Nucleus accumbens (tissue), 56 donors: ENCODE measurements around the gene LRRC15.

Source experiments
- DNase-seq, 56 donors: peaks; one replicate each; lab custom pipeline; 2025; lab: John Stamatoyannopoulos, UW

Gene LRRC15

DNA sequence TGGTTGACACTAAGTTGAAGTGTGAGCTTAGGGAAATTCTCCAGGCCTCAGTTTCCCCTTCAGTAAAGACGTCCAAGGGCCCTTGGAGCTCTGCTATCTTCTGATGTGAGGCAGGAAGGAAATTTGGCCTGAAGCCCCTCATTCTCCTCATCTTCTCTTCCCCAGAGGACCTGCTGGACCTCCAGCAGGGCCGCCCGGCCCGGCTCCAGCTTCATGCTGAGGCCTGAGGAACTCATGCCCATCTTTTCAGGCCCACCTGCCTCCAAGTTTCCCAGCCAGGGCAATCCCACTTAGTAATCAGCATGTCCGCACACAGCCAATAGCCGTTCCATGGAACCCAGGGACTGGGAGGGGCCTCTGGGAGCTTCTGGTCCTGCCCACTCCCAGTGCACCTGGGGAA lies 4.0 kb downstream of the LRRC15 start:
- DNase-seq, result no peak

DNA sequence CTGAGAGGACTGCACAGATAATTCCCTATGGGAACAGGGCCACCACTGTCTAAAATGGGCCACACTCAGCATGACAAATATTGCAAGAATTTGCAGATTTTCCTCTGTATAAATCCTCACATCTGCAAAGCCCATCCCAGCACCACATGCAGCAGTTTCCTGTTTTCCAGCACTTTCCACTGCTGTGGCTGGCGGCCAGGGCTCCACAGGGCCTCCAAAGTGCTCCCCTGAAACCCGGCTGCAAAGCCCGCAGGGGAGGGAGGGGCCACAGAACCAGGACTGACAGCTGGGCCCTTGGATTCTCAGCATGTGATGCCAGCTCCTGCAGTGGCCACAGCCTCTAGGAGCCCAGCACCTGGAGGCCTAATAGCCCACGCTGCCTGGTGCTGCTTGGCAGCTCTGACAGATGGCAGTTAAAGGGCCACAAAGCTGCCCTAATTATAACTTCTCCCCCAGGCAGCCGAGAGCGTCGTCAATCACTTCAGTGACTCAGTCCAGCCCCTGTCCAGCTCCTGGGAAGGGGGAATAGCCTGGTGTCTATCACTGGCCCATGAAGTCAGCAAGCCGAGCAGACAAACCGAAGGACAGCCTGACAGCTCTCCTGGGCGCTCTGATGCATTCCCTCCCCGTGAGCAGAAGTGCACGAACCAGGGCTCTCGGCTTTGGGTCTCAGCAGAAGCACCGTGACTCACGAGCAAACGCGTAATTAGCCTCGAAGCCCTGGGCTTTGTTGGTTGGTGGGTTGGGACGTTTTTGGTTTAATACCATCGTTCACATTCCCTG lies 4.7 kb downstream of the LRRC15 start:
- peak in 7 of 56 donors; percentile 15 to 53 (median 24) for DNase-seq

DNA sequence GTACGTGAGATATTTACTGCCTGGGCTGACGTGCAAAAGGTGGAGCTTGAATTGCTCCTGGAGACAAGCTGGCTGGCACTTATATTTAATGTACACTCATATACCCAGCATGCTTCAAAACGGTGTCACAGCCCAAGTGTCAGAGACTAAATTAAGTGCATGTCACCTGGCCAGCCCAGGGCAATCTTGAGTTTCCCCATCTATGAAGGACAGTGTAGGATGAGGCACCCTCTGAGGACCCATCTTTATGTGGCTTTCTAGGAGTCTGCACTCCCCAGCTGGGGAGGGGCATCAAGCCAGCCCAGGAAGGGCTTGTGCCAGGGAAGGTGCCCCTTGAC lies 5.3 kb downstream of the LRRC15 start:
- no peak for DNase-seq

GRCh38 chr3:194360568-194360967 lies 9.0 kb downstream of the LRRC15 start:
- no peak for DNase-seq

DNA sequence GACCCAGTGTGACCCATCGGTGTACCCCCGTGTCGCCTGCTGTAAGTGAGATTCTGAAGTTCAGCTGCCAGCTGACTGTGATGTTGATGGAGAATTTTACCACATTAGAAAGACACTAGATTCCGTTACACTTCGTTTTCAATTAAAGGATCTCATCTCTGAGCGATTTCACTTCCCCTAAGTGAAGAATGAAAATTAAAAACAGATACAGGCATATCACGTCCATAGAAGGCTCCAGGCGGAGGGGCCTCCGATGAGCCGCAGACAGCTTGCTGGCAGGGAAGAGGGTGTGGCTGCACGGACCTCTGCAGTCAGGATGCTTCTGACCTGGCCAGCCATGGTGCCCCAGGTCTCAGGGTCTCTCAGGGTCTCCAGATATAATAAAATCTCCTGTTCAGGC lies 11.9 kb downstream of the LRRC15 start:
- no peak for DNase-seq

DNA sequence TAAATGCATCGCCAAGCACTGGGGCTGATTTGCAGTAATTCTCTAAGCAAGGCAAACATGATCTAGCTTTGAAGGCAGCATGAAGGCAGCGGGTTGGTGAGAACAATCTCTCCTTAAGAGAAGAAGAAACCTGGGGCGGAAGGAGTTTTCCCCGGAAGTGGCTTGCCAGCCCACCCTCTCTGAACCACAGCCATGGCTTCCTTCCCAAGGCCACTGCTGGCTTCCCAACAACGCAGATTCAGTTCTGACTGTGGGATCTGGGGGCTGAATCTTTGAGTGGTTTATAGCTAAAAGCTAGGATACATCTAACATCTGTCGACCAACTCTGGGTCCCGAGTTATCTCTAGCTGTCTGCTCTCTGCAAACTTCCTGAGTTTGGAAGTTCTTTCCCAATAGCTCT lies 14.2 kb downstream of the LRRC15 start:
- no peak for DNase-seq

- no peak for DNase-seq
Measured at GRCh38 chr3:194354315-194354714, 15.2 kb downstream of the LRRC15 start.

GRCh38 chr3:194352667-194353246 lies 16.8 kb downstream of the LRRC15 start:
- peak in 1 of 56 donors; percentile 6 for DNase-seq

- DNase-seq, result peak in 1 of 56 donors; percentile 20
Measured at GRCh38 chr3:194351952-194352536, 17.5 kb downstream of the LRRC15 start.

- DNase-seq, result no peak
Measured at GRCh38 chr3:194351080-194351672, 18.4 kb downstream of the LRRC15 start, which contains the start of gene CPN2. TSS of gene CPN2 (minus strand) at chr3:194351328. CDS start at chr3:194342702, 8,626 bp downstream.

DNA sequence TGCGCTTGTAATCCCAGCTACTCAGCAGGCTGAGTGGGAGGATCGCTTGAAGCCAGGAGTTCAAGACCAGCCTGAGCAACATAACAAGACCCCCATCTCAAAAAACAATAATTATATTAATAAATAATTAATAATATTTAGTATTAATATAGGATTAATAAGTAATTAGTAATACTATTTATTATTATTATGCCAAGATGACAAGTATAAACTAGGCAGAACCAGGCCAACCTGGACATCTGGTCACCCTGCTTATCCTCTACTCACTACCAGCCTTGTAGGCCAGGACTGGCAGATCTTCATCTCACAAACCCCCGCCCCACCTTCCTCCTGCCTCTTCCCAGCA lies 18.8 kb downstream of the LRRC15 start:
- DNase-seq, result no peak

- DNase-seq, result no peak
Measured at GRCh38 chr3:194348354-194348753, 21.2 kb downstream of the LRRC15 start.

DNA sequence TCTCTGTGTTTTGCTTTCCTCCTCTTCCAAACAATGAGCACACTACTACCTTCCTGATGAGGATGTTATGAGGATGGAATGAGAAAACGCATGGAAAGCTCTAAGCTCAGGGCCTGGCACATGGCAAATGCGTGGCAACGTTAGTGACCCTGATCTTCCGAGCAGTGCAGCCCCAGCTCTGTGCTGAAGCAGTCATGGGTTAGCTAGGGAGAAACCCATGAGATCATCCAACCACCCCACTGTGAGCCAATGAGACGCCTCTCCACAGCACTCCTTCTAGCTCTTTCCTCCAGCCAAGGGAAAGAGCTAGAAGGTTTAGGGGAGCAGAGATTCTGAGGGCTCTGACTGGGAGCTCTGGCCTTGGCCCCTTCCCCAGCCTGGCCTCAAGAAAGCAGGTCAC lies 22.9 kb downstream of the LRRC15 start:
- no peak for DNase-seq

GRCh38 chr3:194346035-194346434 lies 23.5 kb downstream of the LRRC15 start:
- no peak for DNase-seq

DNA sequence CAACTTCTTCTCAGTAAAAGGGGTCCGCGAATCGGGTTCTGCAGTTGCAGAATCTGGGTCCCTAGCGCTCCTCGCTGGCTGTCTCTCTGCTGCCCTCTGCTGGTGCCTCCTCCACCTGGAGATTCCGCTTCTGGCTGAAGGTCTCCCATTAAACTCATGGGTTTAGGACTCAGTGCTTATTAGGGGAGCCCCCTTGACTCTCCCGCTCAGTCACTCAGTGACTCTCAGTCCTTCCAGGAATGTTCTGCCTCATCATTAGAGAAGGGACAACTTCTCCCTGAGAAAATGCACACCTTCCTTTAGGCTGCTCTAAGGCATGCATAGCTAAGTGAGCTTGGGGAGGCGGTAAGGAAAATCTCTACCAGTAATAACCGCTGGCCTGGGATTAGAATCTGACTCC lies 25.5 kb downstream of the LRRC15 start:
- peak in 47 of 56 donors; percentile 3 to 82 (median 40) for DNase-seq

- DNase-seq, result no peak
Measured at GRCh38 chr3:194343561-194343893, 26.0 kb downstream of the LRRC15 start.

- no peak for DNase-seq
Measured at GRCh38 chr3:194342861-194343560, 26.5 kb downstream of the LRRC15 start.

DNA sequence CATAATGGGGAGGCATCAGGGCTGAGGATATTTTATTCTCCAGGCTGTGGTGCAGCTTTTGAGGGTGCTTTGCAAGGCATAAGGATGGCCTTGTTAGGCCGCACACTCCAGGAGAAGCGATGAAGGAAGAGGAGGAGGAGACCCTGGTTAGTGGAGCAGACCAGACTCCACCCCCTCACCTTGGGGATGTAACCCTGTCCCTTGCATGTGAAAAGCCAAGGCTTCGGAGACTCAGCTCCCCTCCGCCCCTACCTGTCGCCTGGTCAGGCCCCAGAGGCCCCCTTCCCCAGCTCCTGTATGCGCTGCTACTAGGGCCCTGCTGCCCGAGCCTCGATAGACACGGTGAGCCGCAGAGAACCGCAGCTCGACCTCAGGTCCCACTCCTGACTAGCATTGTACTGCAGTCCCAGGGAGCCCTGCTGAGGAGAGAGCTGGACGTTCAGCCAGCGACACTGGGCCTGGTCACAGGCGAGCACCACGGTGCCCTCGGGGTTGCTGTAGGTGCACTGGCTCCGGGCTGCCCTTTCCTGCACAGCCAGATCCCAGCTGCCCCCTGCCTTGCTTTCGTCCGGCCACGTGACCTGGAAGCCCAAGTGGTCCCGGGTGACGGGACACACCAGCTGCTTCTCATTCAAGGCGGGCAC lies 28.7 kb downstream of the LRRC15 start:
- no peak for DNase-seq

- no peak for DNase-seq
Measured at GRCh38 chr3:194339840-194340239, 29.7 kb downstream of the LRRC15 start.

GRCh38 chr3:194339356-194339755 lies 30.2 kb downstream of the LRRC15 start:
- no peak for DNase-seq
